GM19468 (cell line): ENCODE data around the gene CYP2W1.
"Not testable (repeated sequence)": the region's sequence is repeated elsewhere in the genome, so short reads cannot be mapped to it uniquely, and the experiment has no call there.

Source experiments
- ATAC-seq: cut with Tn5 transposase; IDR thresholded peaks from one replicate; pipeline ENCODE4 v1.9.1; 2021; ENCODE audit warnings: mild to moderate bottlenecking, moderate library complexity, moderate number of reproducible peaks; ENCODE audit not compliant: unreplicated experiment; ENCODE audit errors: extremely low read depth

Gene CYP2W1

GRCh38 chr7:994592-995308 lies 11.8 kb downstream of the CYP2W1 start:
- no peak for ATAC-seq

DNA sequence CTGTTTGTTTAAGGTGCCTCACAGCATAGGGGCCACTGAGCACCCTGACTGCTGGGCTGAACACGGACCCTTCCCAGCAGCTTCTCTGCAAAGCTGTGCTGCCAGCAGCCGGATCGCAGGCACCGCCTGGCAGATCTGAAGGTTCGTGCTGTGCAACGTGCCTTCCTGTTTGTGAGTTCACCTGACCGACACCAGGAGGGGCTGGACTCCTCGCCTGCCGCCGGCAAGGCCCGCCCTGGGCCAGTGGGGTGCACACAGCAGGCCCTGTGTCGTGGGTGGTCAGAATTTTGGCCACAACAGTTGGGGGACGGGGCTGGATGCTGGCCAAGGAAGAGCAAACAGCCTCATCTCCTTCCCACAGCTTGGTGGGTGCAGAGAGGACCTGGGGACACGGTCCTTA lies 12.6 kb downstream of the CYP2W1 start:
- ATAC-seq, result no peak

GRCh38 chr7:996079-996872 lies 13.3 kb downstream of the CYP2W1 start:
- ATAC-seq, result no peak

DNA sequence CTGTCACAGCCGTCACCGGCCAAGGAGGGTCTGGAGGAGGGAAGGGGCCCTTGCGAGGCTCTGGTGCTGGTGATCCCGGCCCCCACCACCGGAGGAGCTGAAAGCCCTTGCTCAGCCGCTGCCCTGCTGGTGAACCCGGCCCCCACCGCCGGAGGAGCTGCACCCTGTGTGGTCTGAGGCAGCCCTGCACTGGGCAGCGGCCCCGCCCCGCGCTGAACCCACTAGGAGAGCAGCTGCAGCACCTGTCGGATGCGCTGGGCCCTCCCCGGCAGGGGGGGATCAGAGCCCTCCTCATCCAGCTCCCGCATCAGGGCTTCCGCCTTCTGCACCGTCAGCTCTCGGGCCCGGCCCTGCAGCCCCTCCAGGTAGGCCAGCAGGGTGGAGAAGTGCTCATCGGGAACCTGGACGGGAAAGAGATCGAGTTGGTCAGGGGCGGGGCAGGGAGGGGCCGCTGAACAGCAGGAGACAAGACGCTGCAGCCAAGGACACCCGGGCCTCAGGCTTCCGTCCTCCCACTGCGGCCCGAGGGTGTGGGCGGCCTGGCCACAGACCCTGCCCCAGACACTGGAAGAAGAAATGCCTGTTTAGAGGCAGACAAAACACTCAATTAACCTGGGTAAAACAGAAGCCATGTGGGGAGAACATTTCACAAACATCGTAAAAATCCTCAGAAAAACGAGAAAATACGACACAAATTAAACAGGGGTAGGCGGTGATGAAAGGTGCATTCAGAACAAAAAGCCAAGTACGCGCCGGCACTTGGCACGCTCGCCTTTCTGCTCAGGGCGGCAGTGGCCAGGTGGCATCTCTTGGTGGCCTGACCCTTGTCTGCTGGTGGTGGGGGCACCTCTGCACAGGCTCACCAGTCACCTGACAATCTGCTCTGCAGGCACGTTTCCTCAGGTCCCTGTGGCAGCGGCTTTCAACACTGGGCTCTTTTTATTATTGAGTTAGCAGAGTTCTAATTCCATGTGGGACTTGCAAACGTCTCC lies 14.7 kb downstream of the CYP2W1 start:
- no peak for ATAC-seq

DNA sequence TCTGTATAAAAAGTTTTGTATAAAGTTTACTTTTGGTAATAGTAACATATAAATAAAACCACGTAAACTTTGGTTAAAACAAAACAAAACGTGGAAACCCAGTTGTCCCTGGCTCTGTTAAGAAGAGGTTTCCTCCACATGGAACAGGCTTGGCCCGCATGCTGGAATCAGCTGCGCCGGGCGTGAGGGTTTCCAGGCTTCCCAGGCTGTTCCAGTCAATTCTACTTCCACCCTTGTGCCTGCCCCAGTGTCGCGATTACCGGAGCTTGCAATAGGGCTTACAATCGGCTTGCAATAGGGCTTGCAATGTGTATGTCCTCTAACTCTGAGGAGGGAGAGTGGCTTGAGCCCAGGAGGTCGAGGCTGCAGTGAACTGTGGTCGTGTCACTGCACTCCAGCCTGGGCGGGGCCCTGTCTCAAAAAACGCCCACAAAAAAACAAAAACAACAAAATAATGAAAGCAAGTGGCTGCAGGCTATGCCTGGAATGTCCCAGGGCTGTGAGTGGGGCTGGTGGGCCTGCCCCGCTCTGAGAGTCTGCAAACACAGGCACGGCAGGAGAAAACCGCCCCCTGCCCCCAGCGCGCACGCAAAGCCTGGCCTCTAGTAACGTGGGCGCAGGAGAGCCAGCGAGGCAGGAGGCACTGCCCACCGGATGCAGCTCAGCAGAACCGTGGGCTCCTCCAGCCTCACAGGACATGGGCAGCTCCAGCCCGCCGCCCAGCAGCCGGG lies 16.3 kb downstream of the CYP2W1 start:
- ATAC-seq, result no peak

- ATAC-seq, result no peak
Measured at GRCh38 chr7:999941-1000935, 17.3 kb downstream of the CYP2W1 start.

- ATAC-seq, result not testable (repeated sequence)
Measured at GRCh38 chr7:1001069-1001770, 18.2 kb downstream of the CYP2W1 start.

GRCh38 chr7:1002026-1002425 lies 19.0 kb downstream of the CYP2W1 start:
- not testable (repeated sequence) for ATAC-seq

DNA sequence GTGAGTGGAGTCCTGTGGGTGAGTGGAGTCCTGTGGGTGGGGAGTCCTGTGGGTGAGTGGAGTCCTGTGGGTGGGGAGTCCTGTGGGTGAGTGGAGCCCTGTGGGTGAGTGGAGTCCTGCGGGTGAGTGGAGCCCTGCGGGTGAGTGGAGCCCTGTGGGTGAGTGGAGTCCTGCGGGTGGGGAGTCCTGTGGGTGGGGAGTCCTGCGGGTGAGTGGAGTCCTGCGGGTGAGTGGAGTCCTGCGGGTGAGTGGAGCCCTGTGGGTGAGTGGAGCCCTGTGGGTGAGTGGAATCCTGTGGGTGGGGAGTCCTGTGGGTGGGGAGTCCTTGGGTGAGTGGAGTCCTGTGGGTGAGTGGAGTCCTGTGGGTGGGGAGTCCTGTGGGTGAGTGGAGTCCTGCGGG lies 19.5 kb downstream of the CYP2W1 start:
- not testable (repeated sequence) for ATAC-seq

GRCh38 chr7:1004018-1004852 lies 21.3 kb downstream of the CYP2W1 start:
- no peak for ATAC-seq

DNA sequence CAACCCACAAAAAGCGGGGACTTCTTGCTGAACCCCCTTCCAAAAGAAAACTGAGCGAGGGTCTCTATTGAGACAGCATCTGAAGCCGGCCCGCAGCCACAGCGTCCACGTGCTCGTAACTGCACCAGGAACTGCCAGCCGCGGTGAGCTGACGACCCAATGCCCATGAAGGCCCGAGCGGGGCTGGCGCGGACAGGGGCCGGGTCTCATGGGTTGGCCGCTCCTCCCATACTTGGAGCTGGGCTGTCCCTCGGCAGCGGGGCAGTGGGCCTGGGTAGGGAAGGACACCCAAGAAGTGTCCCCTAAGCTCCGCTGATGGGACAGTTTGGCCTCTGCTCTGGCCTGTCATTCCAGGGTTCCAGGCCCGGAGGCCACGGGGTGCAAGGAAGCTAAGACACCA lies 22.3 kb downstream of the CYP2W1 start:
- no peak for ATAC-seq

DNA sequence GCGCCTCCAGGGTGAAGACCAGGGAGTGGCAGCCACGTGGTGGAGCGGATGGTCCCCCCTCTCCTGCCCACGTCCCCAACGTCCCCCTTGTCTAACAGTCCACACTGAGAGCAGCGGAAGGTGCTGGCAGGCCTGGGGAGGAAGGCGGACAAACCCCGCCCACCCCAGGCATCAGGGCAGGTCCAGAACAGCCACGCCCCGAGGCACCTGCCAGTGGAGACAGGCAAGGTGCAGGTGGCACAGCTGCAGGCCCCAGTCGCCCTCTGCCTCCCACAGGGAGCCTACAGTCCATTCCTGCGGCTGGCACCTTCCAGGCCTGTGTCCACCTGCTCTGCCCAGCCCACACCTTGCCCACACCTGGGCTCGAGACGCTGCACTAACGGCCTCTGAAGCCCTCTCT lies 24.9 kb downstream of the CYP2W1 start:
- no peak for ATAC-seq

DNA sequence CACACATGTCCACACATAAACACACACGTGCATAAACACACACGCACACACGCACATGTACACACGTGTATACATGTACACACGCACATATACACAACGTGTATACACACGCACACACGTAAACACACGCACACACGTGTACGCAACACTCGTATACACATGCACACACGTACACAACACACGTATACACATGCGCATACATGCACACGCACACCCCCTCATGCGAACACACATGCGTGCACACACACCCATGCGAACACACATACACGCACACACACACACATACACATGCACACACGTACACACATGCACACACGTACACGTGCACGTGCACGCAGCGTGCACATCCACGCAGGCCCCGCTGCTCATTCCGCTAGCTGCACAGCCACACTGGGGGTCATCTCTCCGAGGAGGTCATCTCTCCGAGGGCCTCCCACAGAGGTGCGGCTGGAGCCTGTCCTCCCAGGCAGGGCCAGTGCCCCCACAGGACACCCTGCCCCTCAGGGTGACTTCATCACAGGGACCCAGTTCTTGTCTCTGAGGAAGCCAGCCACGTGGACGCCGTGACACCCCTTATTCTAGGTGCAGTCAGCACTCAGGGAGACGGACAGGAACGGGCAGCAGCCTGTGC lies 25.9 kb downstream of the CYP2W1 start:
- no peak for ATAC-seq

DNA sequence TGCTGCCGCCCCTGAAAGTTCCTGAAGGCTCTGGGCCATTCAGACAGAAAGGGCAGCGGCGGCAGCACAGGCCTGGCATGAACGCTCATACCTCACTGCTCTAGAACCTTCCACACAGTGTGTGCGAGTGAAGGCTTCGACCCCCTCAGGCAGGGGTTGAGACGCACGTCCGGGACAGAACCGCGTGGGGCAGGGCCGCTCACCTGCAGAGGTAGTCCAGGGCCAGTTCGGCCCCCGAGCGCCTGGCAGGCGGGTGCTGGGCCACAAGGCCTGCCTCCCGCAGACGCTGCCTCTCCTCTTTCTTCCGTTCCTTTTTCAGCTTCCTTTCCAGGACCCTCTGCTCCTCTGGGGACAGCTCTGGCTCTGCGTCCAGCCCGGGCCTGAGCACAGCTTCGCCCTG lies 26.8 kb downstream of the CYP2W1 start:
- ATAC-seq, result no peak

GRCh38 chr7:1010226-1010625 lies 27.2 kb downstream of the CYP2W1 start:
- ATAC-seq, result no peak

- no peak for ATAC-seq
Measured at GRCh38 chr7:1011297-1012003, 28.5 kb downstream of the CYP2W1 start.
